Smooth muscle cell (in vitro differentiated cells): ENCODE data around the gene NPB. TPM values are rescaled to one million over a fixed set of nuclear protein-coding genes. Genes with fewer than 3 reads are reported as not detected.

Experiments
- DNase-seq: peaks from one replicate; lab custom pipeline; 2025; ENCODE audit not compliant: unreplicated experiment; lab: John Stamatoyannopoulos, UW
- H2AFZ ChIP-seq: fragments of 200-600 bp; sonication (generic); 2 replicates; pipeline ENCODE4 v1.6.0; 2016; ENCODE audit warnings: antibody characterized with exemption, low read depth, mild to moderate bottlenecking
- H3F3A ChIP-seq: fragments of 200-600 bp; sonication (generic); 2 replicates; pipeline ENCODE4 v1.6.0; 2017; ENCODE audit warnings: antibody characterized with exemption, low read depth
- H3K27ac ChIP-seq: fragments of 200-600 bp; sonication (generic); 2 replicates; pipeline ENCODE4 v1.5.1; 2016; ENCODE audit warnings: low read depth, mild to moderate bottlenecking
- H3K27me3 ChIP-seq: fragments of 200-600 bp; sonication (generic); 2 replicates; pipeline ENCODE4 v1.6.1; 2016; ENCODE audit warnings: low read depth, mild to moderate bottlenecking
- H3K36me3 ChIP-seq: fragments of 200-600 bp; sonication (generic); 2 replicates; pipeline ENCODE4 v1.5.1; 2016; ENCODE audit warnings: low read depth
- H3K4me1 ChIP-seq: fragments of 200-600 bp; sonication (generic); 2 replicates; pipeline ENCODE4 v1.5.1; 2016; ENCODE audit warnings: low read depth
- H3K4me2 ChIP-seq: fragments of 200-600 bp; sonication (generic); 2 replicates; pipeline ENCODE4 v1.6.0; 2016; ENCODE audit warnings: mild to moderate bottlenecking
- H3K4me3 ChIP-seq: fragments of 200-600 bp; sonication (generic); 2 replicates; pipeline ENCODE4 v1.5.1; 2016; ENCODE audit warnings: mild to moderate bottlenecking
- H3K79me2 ChIP-seq: fragments of 200-600 bp; sonication (generic); 2 replicates; pipeline ENCODE4 v1.6.0; 2016; ENCODE audit warnings: low read depth, mild to moderate bottlenecking
- H3K9ac ChIP-seq: fragments of 200-600 bp; sonication (generic); 2 replicates; pipeline ENCODE4 v1.6.0; 2016; ENCODE audit warnings: low read depth
- H3K9me3 ChIP-seq: fragments of 200-600 bp; sonication (generic); replicated peaks from 2 replicates; pipeline ENCODE4 v1.5.1; 2016; ENCODE audit warnings: low read depth
- H4K20me1 ChIP-seq: fragments of 200-600 bp; sonication (generic); 2 replicates; pipeline ENCODE4 v1.6.0; 2016; ENCODE audit warnings: low read depth
- CTCF ChIP-seq: fragments of 200-600 bp; sonication (generic); IDR thresholded peaks from 2 replicates; pipeline ENCODE4 v1.5.1; 2017; ENCODE audit warnings: borderline replicate concordance, mild to moderate bottlenecking, antibody characterized with exemption; ENCODE audit not compliant: insufficient read depth, poor library complexity, severe bottlenecking
- WGBS: methylation state at CpG from one replicate; pipeline ENCODE4 v1.1.7; 2016; ENCODE audit warnings: low lambda C conversion rate; 5-methylcytosine and 5-hydroxymethylcytosine counted together
- polyA plus RNA-seq: library from polyadenylated mRNA; unstranded; fragments of >200 nt; fragmentation: Nextera tagmentation; extraction: Ambion mirVana; gene quantifications from 2 replicates; pipeline ENCODE4 v1.2.1, GENCODE V29; 2016
- total RNA-seq: library from RNA; depleted of rRNA; stranded (reverse); fragments of >200 nt; gene quantifications from 2 replicates; pipeline ENCODE4 v1.2.3, GENCODE V29; 2014

The NPB gene
- total and polyA plus RNA-seq, 2 experiments from 2014 or later = 7.9 to 14.4 TPM

GRCh38 chr17:81858967-81859905 lies 42.8 kb upstream of the NPB start:
- peaks cover 90% of the 10 kb centered on the region for H3K79me2 ChIP-seq
- no peaks in the 10 kb centered on the region for H3K9me3 ChIP-seq
- no peak for DNase-seq
- H2AFZ ChIP-seq = no peak overlapping the region
- H3K36me3 ChIP-seq = peaks cover 6% of the 10 kb centered on the region
- H3K27me3 ChIP-seq = no peaks in the 10 kb centered on the region
- peak overlapping the region; percentile 94 for H3K9ac ChIP-seq
- H3K4me1 ChIP-seq = peaks cover 25% of the 10 kb centered on the region
- peak overlapping the region; percentile 98 for H3K4me2 ChIP-seq
- TF ChIP-seq CTCF = no peak
- H3K27ac ChIP-seq = peak overlapping the region; percentile 83
- peaks cover 9% of the 10 kb centered on the region for H3F3A ChIP-seq
- peak overlapping the region; percentile 100 for H3K4me3 ChIP-seq
- peaks cover 74% of the 10 kb centered on the region for H4K20me1 ChIP-seq
- WGBS = 55% methylated on average over 23 of the region's 23 CpGs

DNA sequence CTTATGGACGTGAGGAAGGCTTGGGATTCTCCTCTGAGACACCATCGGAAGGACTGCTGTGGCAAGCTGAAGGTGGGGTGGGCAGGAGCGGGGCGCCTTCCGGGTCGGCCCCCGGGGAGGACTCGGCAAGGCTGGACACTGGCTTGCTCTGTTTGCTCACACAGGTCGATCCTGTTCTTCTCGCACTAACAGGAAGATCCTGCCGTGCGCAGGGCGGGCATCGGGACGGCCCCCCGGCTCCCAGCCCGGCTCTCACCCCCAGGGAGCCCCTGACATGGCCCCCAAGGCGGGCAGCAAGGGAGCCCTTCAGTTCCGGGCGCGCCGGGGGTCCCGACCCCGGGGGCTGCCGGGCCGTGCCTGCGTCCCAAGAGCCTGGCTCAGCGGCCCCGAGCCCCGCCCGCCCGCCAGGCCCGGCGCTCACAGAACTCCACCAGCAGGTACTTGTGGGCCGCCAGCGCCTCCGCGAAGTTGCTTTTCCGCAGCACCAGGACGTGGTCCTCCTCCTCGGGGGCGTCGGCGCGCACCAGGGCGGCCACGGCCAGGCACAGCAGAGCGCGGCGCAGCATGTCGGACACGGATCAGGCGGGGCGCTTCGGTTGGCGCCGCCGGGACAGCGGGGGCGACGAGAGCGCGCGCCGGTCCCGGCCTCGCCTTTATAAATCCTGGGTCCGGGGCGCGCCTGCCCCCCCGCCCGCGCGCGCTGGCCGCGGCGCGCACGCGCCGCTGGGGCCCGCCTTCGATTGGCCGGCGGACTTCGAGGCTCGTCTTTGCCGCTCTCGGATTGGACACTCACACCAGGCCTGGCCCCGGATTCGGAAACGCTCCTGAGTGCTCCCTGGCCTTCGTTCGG lies 41.9 kb upstream of the NPB start, which contains the start of gene P4HB:
TSS of gene P4HB (minus strand) at position 630 of the 850 bp plus-strand sequence. CDS start at position 566, 64 bp downstream.
- H3K36me3 ChIP-seq = peaks cover 6% of the 10 kb centered on the region
- peak within 1 kb of the TSS; percentile 98 for H3K4me2 ChIP-seq
- H3K27me3 ChIP-seq = no peaks in the 10 kb centered on the region
- DNase-seq = peak; percentile 99
- peak within 1 kb of the TSS; percentile 94 for H3K9ac ChIP-seq
- peaks cover 90% of the 10 kb centered on the region for H3K79me2 ChIP-seq
- 2% methylated on average over 59 of the region's 95 CpGs for WGBS
- peaks cover 25% of the 10 kb centered on the region for H3K4me1 ChIP-seq
- H3K9me3 ChIP-seq = no peaks in the 10 kb centered on the region
- peaks cover 74% of the 10 kb centered on the region for H4K20me1 ChIP-seq
- peaks cover 15% of the 10 kb centered on the region for H3F3A ChIP-seq
- peak within 1 kb of the TSS; percentile 98 for H3K27ac ChIP-seq
- peak within 1 kb of the TSS; percentile 100 for H3K4me3 ChIP-seq
- no peak for TF ChIP-seq CTCF
- H2AFZ ChIP-seq = no peak within 1 kb of the TSS

GRCh38 chr17:81860756-81861568 lies 41.1 kb upstream of the NPB start:
- H3K27ac ChIP-seq = peak overlapping the region; percentile 98
- H3K9me3 ChIP-seq = no peaks in the 10 kb centered on the region
- peak; percentile 99 for DNase-seq
- peaks cover 20% of the 10 kb centered on the region for H3F3A ChIP-seq
- H3K4me3 ChIP-seq = peak overlapping the region; percentile 74
- H3K9ac ChIP-seq = peak overlapping the region; percentile 94
- peaks cover 6% of the 10 kb centered on the region for H3K36me3 ChIP-seq
- no peak overlapping the region for H2AFZ ChIP-seq
- H3K27me3 ChIP-seq = no peaks in the 10 kb centered on the region
- peaks cover 74% of the 10 kb centered on the region for H4K20me1 ChIP-seq
- peaks cover 85% of the 10 kb centered on the region for H3K79me2 ChIP-seq
- H3K4me2 ChIP-seq = peak overlapping the region; percentile 98
- H3K4me1 ChIP-seq = peaks cover 26% of the 10 kb centered on the region
- WGBS = 1% methylated on average over 58 of the region's 74 CpGs
- no peak for TF ChIP-seq CTCF
